Liver (tissue), 3 donors: Measurements from ENCODE around the gene BRWD1.

Source experiments
- FOXA1 ChIP-seq: IDR thresholded peaks from 2 replicates; pipeline ENCODE4 v1.6.1; 2016; ENCODE audit warnings: antibody characterized with exemption
- HNF4A ChIP-seq, 2 donors: conservative IDR thresholded peaks; 2 replicates each; pipeline ENCODE4 v1.6.1; 2016; ENCODE audit warnings: antibody characterized with exemption in 2 of 2, mild to moderate bottlenecking in 2 of 2
- JUND ChIP-seq, 2 donors: IDR thresholded peaks; 2 replicates each; pipeline ENCODE4 v1.6.1; 2016; ENCODE audit warnings: antibody characterized with exemption in 2 of 2
- NR2F2 ChIP-seq: IDR thresholded peaks from 2 replicates; pipeline ENCODE4 v1.6.1; 2016; ENCODE audit warnings: antibody characterized with exemption
- RXRA ChIP-seq, 2 donors: IDR thresholded peaks; 2 replicates each; pipeline ENCODE4 v1.6.1; 2017 to 2018; ENCODE audit warnings: antibody characterized with exemption in 2 of 2, mild to moderate bottlenecking in 1 of 2
- TAF1 ChIP-seq: conservative IDR thresholded peaks from 2 replicates; pipeline ENCODE4 v1.6.1; 2016; ENCODE audit warnings: antibody characterized with exemption, mild to moderate bottlenecking
- YY1 ChIP-seq: IDR thresholded peaks from 2 replicates; pipeline ENCODE4 v1.6.1; 2016; ENCODE audit warnings: antibody characterized with exemption, mild to moderate bottlenecking
- TF ChIP-seq, protein P1 (sequence below): fragments of 150-350 bp; IDR thresholded peaks from 2 replicates; pipeline ENCODE4 v1.5.1; 2017; ENCODE audit warnings: improper control_type of control experiment, low read depth, low read length; ENCODE audit not compliant: missing input control
- TF ChIP-seq, protein P2 (sequence below): IDR thresholded peaks from 2 replicates; pipeline ENCODE4 v1.6.1; 2016; ENCODE audit warnings: antibody characterized with exemption
- TF ChIP-seq, protein P3 (sequence below): IDR thresholded peaks from 2 replicates; pipeline ENCODE4 v1.6.1; 2016; ENCODE audit warnings: antibody characterized with exemption, mild to moderate bottlenecking
- TF ChIP-seq, protein P4 (sequence below): IDR thresholded peaks from 2 replicates; pipeline ENCODE4 v1.6.1; 2016; ENCODE audit warnings: antibody characterized with exemption
- donor health status: healthy.
- donor health status: healthy.

DNA sequence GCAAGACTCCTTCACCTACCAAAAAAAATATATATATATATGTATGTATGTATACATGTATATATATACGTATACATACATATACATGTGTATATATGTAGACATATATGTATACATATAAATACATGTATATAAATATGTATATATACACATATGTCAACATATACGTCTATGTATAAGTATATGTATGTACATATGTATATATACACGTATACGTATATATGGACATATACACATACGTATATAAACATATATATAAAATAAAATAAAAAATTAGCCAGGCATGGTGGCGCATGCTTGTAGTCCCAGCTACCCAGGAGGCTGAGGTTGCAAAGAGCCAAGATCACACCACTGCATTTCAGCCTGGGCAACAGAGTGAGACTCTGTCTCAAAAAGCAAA lies 31.6 kb downstream of the BRWD1 start:
- TF ChIP-seq, protein P1, sequence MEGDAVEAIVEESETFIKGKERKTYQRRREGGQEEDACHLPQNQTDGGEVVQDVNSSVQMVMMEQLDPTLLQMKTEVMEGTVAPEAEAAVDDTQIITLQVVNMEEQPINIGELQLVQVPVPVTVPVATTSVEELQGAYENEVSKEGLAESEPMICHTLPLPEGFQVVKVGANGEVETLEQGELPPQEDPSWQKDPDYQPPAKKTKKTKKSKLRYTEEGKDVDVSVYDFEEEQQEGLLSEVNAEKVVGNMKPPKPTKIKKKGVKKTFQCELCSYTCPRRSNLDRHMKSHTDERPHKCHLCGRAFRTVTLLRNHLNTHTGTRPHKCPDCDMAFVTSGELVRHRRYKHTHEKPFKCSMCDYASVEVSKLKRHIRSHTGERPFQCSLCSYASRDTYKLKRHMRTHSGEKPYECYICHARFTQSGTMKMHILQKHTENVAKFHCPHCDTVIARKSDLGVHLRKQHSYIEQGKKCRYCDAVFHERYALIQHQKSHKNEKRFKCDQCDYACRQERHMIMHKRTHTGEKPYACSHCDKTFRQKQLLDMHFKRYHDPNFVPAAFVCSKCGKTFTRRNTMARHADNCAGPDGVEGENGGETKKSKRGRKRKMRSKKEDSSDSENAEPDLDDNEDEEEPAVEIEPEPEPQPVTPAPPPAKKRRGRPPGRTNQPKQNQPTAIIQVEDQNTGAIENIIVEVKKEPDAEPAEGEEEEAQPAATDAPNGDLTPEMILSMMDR = no peak
- TF ChIP-seq JUND (IDR thresholded peaks at IDR 0.05) = no peak
- TF ChIP-seq YY1 = no peak
- TF ChIP-seq NR2F2 = no peak
- TF ChIP-seq, protein P2, sequence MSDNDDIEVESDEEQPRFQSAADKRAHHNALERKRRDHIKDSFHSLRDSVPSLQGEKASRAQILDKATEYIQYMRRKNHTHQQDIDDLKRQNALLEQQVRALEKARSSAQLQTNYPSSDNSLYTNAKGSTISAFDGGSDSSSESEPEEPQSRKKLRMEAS = no peak
- TF ChIP-seq FOXA1 = no peak
- TF ChIP-seq, protein P3, sequence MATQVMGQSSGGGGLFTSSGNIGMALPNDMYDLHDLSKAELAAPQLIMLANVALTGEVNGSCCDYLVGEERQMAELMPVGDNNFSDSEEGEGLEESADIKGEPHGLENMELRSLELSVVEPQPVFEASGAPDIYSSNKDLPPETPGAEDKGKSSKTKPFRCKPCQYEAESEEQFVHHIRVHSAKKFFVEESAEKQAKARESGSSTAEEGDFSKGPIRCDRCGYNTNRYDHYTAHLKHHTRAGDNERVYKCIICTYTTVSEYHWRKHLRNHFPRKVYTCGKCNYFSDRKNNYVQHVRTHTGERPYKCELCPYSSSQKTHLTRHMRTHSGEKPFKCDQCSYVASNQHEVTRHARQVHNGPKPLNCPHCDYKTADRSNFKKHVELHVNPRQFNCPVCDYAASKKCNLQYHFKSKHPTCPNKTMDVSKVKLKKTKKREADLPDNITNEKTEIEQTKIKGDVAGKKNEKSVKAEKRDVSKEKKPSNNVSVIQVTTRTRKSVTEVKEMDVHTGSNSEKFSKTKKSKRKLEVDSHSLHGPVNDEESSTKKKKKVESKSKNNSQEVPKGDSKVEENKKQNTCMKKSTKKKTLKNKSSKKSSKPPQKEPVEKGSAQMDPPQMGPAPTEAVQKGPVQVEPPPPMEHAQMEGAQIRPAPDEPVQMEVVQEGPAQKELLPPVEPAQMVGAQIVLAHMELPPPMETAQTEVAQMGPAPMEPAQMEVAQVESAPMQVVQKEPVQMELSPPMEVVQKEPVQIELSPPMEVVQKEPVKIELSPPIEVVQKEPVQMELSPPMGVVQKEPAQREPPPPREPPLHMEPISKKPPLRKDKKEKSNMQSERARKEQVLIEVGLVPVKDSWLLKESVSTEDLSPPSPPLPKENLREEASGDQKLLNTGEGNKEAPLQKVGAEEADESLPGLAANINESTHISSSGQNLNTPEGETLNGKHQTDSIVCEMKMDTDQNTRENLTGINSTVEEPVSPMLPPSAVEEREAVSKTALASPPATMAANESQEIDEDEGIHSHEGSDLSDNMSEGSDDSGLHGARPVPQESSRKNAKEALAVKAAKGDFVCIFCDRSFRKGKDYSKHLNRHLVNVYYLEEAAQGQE = no peak
- no peak for TF ChIP-seq TAF1
- TF ChIP-seq HNF4A (conservative IDR thresholded peaks at IDR 0.05) = no peak
- no peak for TF ChIP-seq RXRA (IDR thresholded peaks at IDR 0.05)
- TF ChIP-seq, protein P4, sequence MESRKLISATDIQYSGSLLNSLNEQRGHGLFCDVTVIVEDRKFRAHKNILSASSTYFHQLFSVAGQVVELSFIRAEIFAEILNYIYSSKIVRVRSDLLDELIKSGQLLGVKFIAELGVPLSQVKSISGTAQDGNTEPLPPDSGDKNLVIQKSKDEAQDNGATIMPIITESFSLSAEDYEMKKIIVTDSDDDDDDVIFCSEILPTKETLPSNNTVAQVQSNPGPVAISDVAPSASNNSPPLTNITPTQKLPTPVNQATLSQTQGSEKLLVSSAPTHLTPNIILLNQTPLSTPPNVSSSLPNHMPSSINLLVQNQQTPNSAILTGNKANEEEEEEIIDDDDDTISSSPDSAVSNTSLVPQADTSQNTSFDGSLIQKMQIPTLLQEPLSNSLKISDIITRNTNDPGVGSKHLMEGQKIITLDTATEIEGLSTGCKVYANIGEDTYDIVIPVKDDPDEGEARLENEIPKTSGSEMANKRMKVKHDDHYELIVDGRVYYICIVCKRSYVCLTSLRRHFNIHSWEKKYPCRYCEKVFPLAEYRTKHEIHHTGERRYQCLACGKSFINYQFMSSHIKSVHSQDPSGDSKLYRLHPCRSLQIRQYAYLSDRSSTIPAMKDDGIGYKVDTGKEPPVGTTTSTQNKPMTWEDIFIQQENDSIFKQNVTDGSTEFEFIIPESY = no peak
